Hepatocyte (in vitro differentiated cells): ENCODE data around the gene STK39.

ENCODE experiments used
- EZH2phosphoT487 ChIP-seq: fragments of 200-600 bp; sonication (generic); IDR thresholded peaks from one replicate; pipeline ENCODE4 v1.6.1; 2018; ENCODE audit warnings: antibody characterized with exemption, mild to moderate bottlenecking, low read depth, moderate library complexity; ENCODE audit not compliant: unreplicated experiment, severe bottlenecking
- TF ChIP-seq, protein P1 (sequence below): fragments of 200-600 bp; sonication (generic); IDR thresholded peaks from 2 replicates; pipeline ENCODE4 v1.5.1; 2016; ENCODE audit warnings: antibody characterized with exemption, mild to moderate bottlenecking; ENCODE audit not compliant: poor library complexity

DNA sequence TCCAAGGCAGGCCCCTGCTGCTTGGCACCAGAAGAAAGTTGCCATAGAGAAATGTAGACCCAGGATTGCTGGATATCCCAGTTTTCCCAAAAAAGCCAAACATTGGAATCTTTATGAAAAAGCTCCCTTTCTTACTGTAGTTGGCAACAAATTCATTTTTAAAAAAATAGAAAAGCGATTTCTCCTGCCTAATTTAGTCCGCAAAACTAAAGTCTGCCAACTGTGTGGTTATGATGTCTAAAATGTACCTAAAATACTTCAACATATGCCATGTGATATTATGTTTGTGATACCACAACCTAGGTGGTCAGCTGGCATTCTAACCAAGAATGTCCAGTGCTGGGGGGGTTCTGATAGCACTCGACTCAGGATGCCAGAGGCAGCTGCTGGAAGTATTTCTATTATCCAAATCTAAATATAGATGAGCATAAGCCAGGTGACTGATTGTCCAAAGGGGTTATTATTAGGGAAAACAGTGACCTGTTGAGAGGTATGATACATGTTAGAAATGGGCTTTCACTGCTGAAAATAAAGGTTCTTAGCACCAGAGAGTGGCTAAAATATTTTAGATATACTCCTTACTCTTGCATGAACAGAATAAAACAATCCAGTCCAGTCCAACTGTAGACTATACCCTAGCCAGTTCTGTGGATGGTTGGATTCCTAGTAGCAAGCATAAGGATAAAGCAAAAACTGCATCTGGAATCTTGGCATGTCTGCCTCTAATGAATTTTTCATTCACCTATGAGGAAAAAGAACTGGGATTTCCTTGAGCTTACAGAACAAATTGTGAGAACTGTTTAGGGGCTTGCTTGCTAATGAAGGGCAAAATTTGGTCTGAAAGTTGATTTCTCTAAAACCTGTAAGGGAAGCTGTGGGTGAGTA is 101.7 kb downstream of the STK39 start:
- TF ChIP-seq, protein P1, sequence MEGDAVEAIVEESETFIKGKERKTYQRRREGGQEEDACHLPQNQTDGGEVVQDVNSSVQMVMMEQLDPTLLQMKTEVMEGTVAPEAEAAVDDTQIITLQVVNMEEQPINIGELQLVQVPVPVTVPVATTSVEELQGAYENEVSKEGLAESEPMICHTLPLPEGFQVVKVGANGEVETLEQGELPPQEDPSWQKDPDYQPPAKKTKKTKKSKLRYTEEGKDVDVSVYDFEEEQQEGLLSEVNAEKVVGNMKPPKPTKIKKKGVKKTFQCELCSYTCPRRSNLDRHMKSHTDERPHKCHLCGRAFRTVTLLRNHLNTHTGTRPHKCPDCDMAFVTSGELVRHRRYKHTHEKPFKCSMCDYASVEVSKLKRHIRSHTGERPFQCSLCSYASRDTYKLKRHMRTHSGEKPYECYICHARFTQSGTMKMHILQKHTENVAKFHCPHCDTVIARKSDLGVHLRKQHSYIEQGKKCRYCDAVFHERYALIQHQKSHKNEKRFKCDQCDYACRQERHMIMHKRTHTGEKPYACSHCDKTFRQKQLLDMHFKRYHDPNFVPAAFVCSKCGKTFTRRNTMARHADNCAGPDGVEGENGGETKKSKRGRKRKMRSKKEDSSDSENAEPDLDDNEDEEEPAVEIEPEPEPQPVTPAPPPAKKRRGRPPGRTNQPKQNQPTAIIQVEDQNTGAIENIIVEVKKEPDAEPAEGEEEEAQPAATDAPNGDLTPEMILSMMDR: no peak
- no peak for TF ChIP-seq EZH2phosphoT487
